ENCODE results near the gene LPIN2.
"Not testable (repeated sequence)": the region's sequence is repeated elsewhere in the genome, so short reads cannot be mapped to it uniquely, and the experiment has no call there.

LPIN2 gene

DNA sequence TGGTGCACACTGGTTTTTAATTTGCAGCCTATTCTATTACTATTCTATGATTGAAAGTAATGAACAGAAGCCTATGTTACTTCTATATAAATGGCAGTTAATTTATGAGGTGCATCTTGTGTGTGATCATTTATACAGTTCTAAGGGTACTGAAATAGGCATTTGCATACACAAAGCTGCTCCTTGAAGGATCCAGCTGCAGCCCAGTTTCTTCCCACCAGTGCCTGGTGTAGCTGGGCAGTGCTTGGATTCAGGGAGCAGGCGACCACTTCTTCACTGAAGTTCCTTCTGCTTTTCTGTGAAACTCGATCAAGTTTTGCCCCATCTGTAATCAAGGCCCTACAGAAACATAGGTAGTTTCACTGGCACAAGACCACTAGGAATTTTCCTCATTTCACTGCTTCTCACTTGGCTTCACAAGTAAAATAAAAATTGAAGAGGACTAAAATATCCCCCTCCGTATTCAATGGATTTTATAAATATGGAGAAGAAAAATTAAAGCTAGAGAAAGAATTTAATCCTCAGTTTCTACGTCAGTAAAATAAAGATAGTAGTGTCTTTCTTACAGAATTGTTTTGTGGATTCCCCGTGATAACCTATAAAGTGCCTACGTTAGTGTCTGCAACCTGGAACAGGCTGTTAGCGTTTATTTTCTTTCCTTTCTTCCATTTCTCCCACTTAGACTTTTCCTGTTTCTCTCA lies 1.7 kb upstream of the LPIN2 start:
- DNase-seq (ENCODE audit: low read depth): no peak
- TF ChIP-seq, protein P1, sequence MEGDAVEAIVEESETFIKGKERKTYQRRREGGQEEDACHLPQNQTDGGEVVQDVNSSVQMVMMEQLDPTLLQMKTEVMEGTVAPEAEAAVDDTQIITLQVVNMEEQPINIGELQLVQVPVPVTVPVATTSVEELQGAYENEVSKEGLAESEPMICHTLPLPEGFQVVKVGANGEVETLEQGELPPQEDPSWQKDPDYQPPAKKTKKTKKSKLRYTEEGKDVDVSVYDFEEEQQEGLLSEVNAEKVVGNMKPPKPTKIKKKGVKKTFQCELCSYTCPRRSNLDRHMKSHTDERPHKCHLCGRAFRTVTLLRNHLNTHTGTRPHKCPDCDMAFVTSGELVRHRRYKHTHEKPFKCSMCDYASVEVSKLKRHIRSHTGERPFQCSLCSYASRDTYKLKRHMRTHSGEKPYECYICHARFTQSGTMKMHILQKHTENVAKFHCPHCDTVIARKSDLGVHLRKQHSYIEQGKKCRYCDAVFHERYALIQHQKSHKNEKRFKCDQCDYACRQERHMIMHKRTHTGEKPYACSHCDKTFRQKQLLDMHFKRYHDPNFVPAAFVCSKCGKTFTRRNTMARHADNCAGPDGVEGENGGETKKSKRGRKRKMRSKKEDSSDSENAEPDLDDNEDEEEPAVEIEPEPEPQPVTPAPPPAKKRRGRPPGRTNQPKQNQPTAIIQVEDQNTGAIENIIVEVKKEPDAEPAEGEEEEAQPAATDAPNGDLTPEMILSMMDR (conservative IDR thresholded peaks at IDR 0.05; ENCODE audit: low read length): no peak
- no peak overlapping the region for H3K4me3 ChIP-seq (ENCODE audit: low read length)

DNA sequence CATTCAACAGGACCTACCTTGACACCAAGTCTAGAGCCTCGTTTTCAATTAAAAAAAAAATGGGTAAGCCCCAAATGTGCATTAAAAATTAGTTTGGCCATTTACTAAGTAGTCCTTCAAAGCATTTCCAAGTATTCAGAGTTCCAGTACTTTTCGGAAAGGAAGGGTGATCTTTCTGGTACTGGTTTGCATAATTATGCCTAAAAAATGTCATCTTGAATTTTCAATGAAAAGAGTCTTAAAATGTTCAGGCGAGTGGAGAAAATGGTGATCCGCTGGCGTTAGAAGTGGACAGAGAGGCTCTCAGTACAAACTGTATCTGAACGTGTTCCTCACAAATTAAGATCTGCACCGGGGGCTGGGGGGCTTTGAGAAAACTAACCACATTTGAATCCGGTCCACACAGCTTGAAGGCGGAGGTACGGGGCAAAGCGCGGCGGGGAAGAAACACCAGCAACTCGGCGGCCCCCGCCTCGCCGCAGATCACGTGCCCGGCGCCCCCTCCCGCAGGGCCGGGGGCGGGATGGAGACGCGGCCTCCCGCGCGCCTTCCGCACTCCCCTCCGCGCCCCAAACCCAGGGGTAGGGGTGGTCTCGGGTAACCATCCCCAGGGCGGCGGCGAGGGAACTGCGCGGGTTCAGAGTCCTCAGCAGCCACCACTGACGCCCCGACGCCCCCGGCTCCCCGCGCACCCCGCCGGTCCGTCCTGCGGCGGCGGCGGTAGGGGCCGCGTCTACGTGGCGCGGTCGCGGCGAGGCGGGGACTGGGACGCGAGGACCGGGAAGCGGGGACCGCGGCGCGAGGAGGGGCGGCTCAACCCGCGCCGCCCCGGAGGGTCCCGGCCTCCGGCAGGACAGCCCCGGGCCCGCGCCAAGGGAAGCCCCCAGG lies 564 bp downstream of the LPIN2 start:
- DNase-seq (ENCODE audit: low read depth): no peak

DNA sequence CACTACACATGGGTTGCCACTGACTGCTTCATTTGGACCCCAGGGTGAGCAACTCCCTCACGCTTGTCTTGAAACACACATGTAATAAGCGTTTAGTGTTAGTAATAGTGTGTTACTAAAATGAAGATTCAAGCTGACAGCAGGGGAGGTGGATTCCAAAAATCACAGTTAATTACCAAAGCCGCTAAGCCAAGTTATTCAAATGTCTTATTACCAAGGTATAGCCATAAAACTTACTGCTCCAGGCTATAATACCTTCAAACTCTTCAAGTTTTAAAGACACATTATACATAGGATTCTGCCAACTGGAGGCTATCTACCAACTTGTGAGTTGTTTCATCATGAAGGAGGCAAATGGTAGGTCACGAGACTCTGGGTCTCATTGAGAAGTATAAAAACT lies 2.9 kb downstream of the LPIN2 start:
- TF ChIP-seq, protein P1 (conservative IDR thresholded peaks at IDR 0.05; ENCODE audit: low read length): no peak
- no peak for DNase-seq (ENCODE audit: low read depth)
- H3K4me3 ChIP-seq (ENCODE audit: low read length): no peak overlapping the region

More for the DNA sequence above, 564 bp downstream of the LPIN2 start:
- TF ChIP-seq, protein P1 (conservative IDR thresholded peaks at IDR 0.05; ENCODE audit: low read length): no peak
- peak overlapping the region; percentile 75 for H3K4me3 ChIP-seq (ENCODE audit: low read length)

DNA sequence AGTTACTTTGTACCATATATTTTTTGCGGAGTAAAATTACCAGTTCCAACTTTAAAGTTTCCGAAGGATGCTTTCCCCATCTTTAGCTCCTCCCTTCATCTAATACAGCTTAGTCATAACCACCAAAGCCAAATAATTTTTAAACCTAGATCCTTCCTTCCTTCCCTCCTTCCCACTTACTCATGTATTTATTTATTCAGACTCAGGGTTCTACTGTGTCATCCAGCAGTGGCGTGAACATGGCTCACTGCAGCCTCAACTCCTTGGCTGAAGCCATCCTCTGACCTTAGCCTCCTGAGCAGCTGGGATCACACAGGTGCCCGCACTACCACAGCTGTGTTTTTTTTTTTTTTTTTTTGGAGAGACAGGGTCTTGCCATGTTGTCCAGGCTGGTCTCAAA lies 4.4 kb downstream of the LPIN2 start:
- H3K4me3 ChIP-seq (ENCODE audit: low read length): no peak overlapping the region
- DNase-seq (ENCODE audit: low read depth): peak; percentile 45
- TF ChIP-seq, protein P1 (conservative IDR thresholded peaks at IDR 0.05; ENCODE audit: low read length): no peak

DNA sequence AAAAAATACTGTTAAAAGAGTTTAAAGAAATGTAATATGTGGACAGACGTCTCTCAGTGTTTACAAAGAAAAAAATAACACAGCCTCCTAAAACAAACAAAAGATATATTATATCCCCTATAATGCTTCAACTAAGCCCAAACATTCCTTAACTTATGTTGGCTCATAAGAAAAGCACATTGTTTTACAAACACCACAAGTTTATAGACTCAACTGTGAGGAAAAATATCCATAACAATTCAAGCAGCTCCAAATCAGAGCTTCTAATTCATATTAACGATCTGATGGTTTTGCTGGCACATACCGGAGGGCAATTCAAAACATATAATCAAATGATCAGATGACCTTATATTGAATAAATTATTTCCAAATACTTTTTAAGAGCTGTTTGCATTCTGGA lies 5.5 kb downstream of the LPIN2 start:
- TF ChIP-seq, protein P1 (conservative IDR thresholded peaks at IDR 0.05; ENCODE audit: low read length): no peak

DNA sequence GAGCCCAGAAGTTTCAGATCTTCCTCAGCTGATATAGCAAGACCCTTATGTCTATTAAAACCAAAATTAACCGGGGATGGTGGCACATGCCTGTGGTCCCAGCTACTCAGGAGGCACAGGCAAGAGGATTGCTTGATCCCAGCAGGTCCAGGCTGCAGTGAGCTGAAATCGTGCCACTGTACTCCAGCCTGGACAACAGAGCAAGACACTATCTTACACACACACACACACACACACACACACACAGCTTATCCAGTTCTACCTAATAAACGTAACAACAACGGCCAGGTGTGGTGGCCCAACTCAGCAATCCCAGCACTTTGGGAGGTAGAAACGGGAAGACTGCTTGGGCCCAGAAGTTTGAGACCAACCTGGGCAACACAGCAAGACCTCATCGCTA lies 7.5 kb downstream of the LPIN2 start:
- no peak for DNase-seq (ENCODE audit: low read depth)
- H3K4me3 ChIP-seq (ENCODE audit: low read length): no peak overlapping the region
- TF ChIP-seq, protein P1 (conservative IDR thresholded peaks at IDR 0.05; ENCODE audit: low read length): no peak

More for the DNA sequence above, 5.5 kb downstream of the LPIN2 start:
- no peak overlapping the region for H3K4me3 ChIP-seq (ENCODE audit: low read length)
- no peak for DNase-seq (ENCODE audit: low read depth)

DNA sequence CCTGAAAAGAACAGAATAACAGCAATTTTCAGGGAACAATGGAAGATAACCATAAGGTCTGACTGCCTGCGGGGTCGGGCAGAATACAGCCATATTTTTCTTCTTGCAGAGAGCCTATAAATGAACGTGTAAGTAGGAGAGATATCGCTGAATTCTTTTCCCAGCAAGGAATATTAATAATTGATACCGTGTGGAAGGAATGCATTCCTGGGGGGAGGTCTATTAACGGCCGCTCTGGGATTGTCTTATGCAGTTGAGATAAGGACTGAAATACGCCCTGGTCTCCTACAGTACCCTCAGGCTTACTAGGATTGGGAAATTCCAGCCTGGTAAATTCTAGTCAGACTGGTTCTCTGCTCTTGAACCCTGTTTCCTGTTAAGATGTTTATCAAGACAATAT lies 9.2 kb downstream of the LPIN2 start:
- not testable (repeated sequence) for H3K4me3 ChIP-seq (ENCODE audit: low read length); DNase-seq (ENCODE audit: low read depth)

Data from AG10803 (cell line).